GM18511 (cell line): ENCODE results near the gene NXPE3.

ENCODE experiments used
- ATAC-seq: cut with Tn5 transposase; IDR thresholded peaks from one replicate; pipeline ENCODE4 v1.9.1; 2021; ENCODE audit warnings: mild to moderate bottlenecking, moderate library complexity; ENCODE audit not compliant: unreplicated experiment

The NXPE3 gene

GRCh38 chr3:101802179-101802578 is 23.2 kb downstream of the NXPE3 start:
- ATAC-seq, result no peak

GRCh38 chr3:101803173-101803782 is 24.3 kb downstream of the NXPE3 start:
- peak; percentile 97 for ATAC-seq

GRCh38 chr3:101803939-101804338 is 24.9 kb downstream of the NXPE3 start:
- no peak for ATAC-seq

GRCh38 chr3:101806491-101806890 is 27.5 kb downstream of the NXPE3 start:
- no peak for ATAC-seq

GRCh38 chr3:101807888-101808287 is 28.9 kb downstream of the NXPE3 start:
- ATAC-seq, result peak; percentile 68

GRCh38 chr3:101809178-101810021 is 30.4 kb downstream of the NXPE3 start:
- peak; percentile 45 for ATAC-seq

GRCh38 chr3:101810022-101810418 is 31.0 kb downstream of the NXPE3 start:
- no peak for ATAC-seq

- ATAC-seq, result no peak
Observed at GRCh38 chr3:101811875-101812274, 32.9 kb downstream of the NXPE3 start.

- ATAC-seq, result no peak
Observed at GRCh38 chr3:101812895-101813294, 33.9 kb downstream of the NXPE3 start.

GRCh38 chr3:101813817-101814440 is 34.9 kb downstream of the NXPE3 start:
- no peak for ATAC-seq

GRCh38 chr3:101814835-101815234 is 35.8 kb downstream of the NXPE3 start:
- ATAC-seq, result no peak

- ATAC-seq, result no peak
Observed at GRCh38 chr3:101816215-101817149, 37.5 kb downstream of the NXPE3 start.

GRCh38 chr3:101817992-101818391 is 39.0 kb downstream of the NXPE3 start:
- peak; percentile 48 for ATAC-seq

- peak; percentile 53 for ATAC-seq
Observed at GRCh38 chr3:101819649-101820206, 40.7 kb downstream of the NXPE3 start.

- no peak for ATAC-seq
Observed at GRCh38 chr3:101821503-101821902, 42.5 kb downstream of the NXPE3 start.

- no peak for ATAC-seq
Observed at GRCh38 chr3:101823525-101823924, 44.5 kb downstream of the NXPE3 start.

GRCh38 chr3:101824702-101825101 is 45.7 kb downstream of the NXPE3 start:
- ATAC-seq, result no peak

GRCh38 chr3:101825904-101826445 is 47.0 kb downstream of the NXPE3 start:
- ATAC-seq, result no peak

GRCh38 chr3:101827211-101828174 is 48.5 kb downstream of the NXPE3 start:
- peak; percentile 84 for ATAC-seq
